Gastroesophageal sphincter (tissue), 3 donors: ENCODE measurements around the gene FHIT.

Experiments
- CTCF ChIP-seq, 4 experiments: fragments of 200-600 bp in 2 of 4; fragments of 450-650 bp in 2 of 4; sonication (generic) in 1 of 4; IDR thresholded peaks; one replicate each; pipeline ENCODE4 v1.5.1; 2017 to 2019; ENCODE audit warnings: antibody characterized with exemption in 4 of 4, mild to moderate bottlenecking in 2 of 4, moderate library complexity in 2 of 4
- EP300 ChIP-seq: sonication (generic); formaldehyde crosslinking; IDR thresholded peaks from one replicate; pipeline ENCODE4 v1.6.1; 2017; ENCODE audit warnings: antibody characterized with exemption, mild to moderate bottlenecking
- POLR2A ChIP-seq, 2 donors: fragments of 450-650 bp; IDR thresholded peaks; one replicate each; pipeline ENCODE4 v1.6.1; 2017; ENCODE audit warnings: antibody characterized with exemption in 2 of 2, mild to moderate bottlenecking in 2 of 2, moderate library complexity in 1 of 2
- POLR2AphosphoS5 ChIP-seq: sonication (generic); formaldehyde crosslinking; IDR thresholded peaks from one replicate; pipeline ENCODE4 v1.6.1; 2017; ENCODE audit warnings: antibody characterized with exemption

- TF ChIP-seq CTCF (IDR thresholded peaks at IDR 0.05) = no peak
- TF ChIP-seq POLR2A (IDR thresholded peaks at IDR 0.05) = no peak
- no peak for TF ChIP-seq EP300
- TF ChIP-seq POLR2AphosphoS5 = no peak
Measured at GRCh38 chr3:60755094-60755493, 496.2 kb downstream of the FHIT start.
